ENCODE measurements around the gene MYO3B. TPM values are rescaled to one million over a fixed set of nuclear protein-coding genes. Genes with fewer than 3 reads are reported as not detected.

Gene MYO3B
- total and polyA plus RNA-seq, 2 donors (not counting 3 experiments of a cell fraction or from before 2014, with no cell fraction given): 0.03 TPM; not detected in 1

- Histone ChIP-seq H3K4me3 (replicated peaks in 1 of 3; ENCODE audit: insufficient read depth in 1 of 3, low read depth in 1 of 3, low read length in 3 of 3) (no peak overlapping the region), H2AFZ (ENCODE audit: low read depth, low read length) (no peak overlapping the region), H3K4me2 (ENCODE audit: insufficient read depth, low read length) (no peak overlapping the region), H3K9me3 (replicated peaks; ENCODE audit: control insufficient read depth, insufficient read depth, low read length) (no peaks in the 10 kb centered on the region), H3K4me1 (ENCODE audit: control insufficient read depth, extremely low read depth, insufficient read depth, low read length) (peaks cover 3% of the 10 kb centered on the region), H3K9ac (replicated peaks; ENCODE audit: extremely low read depth, insufficient read depth, low read length) (no peak overlapping the region), H3K36me3 (ENCODE audit: control insufficient read depth in 2 of 2, extremely low read depth in 1 of 2, insufficient read depth in 2 of 2, low read length in 2 of 2) (no peaks in the 10 kb centered on the region), H3K9me1 (replicated peaks; ENCODE audit: control insufficient read depth, extremely low read depth, insufficient read depth, low read length) (no peaks in the 10 kb centered on the region), H4K20me1 (replicated peaks; ENCODE audit: control insufficient read depth, extremely low read depth, insufficient read depth, low read length) (no peaks in the 10 kb centered on the region), H3K27ac (ENCODE audit: insufficient read depth, low read depth, low read length) (no peak overlapping the region), H3K79me2 (ENCODE audit: control insufficient read depth, insufficient read depth, low read length) (no peaks in the 10 kb centered on the region), H3K27me3 (ENCODE audit: control insufficient read depth in 2 of 2, insufficient read depth in 2 of 2, low read length in 2 of 2) (peaks cover 10 to 30% of the 10 kb centered on the region in 2 experiments)
- peak; percentile 77 to 89 for TF ChIP-seq CTCF (IDR thresholded peaks at IDR 0.05; ENCODE audit: extremely low read depth in 1 of 2, insufficient read depth in 1 of 2, low read depth in 1 of 2, low read length in 2 of 2)
- no peak for TF ChIP-seq GATA2 (IDR thresholded peaks at IDR 0.05; ENCODE audit: insufficient read depth, insufficient read length, low read depth, low read length)
- TF ChIP-seq FOS (IDR thresholded peaks at IDR 0.05; ENCODE audit: borderline replicate concordance, insufficient read depth, low read length): no peak
- no peak for TF ChIP-seq EZH2 (IDR thresholded peaks at IDR 0.05; ENCODE audit: borderline replicate concordance, low read depth, low read length, severe bottlenecking)
- TF ChIP-seq MYC (IDR thresholded peaks at IDR 0.05; ENCODE audit: low read depth, low read length): no peak
- no peak for TF ChIP-seq POLR2A (IDR thresholded peaks at IDR 0.05; ENCODE audit: low read depth, low read length)
- no peak for TF ChIP-seq MAX (IDR thresholded peaks at IDR 0.05; ENCODE audit: insufficient read depth, insufficient read length)
- peak; percentile 93 for FAIRE-seq
- CTCF ChIA-PET: interaction anchor here (0.5 to 6.4 kb wide), 57 partner anchors 9 to 957 kb away, joined by 3 to 115 read pairs (median 4); partner anchors contain the start of genes ERICH2, GAD1 and SP5
- DNase-seq (ENCODE audit: low read depth, low spot score): peak; percentile 70
- intact Hi-C loops (cut with micrococcal nuclease) (loop anchor here (1.0 to 5.0 kb wide), 3 partner anchors 123 to 403 kb away; no protein-coding TSS in a partner anchor), dilution Hi-C loops (cut with MboI; ENCODE audit: extremely low pct_ligation_motif_present, low sequenced_read_pairs) (no loop called here)
- POLR2A ChIA-PET: no interaction called here
- no TSS peak for BruUV-seq (replicated peaks)
Measured at GRCh38 chr2:170409164-170409535, 231.2 kb downstream of the MYO3B start.
